H1 (cell line): ENCODE results near the gene OR10H5. TPM values are rescaled to one million over a fixed set of nuclear protein-coding genes. Genes with fewer than 3 reads are reported as not detected.

Experiments
- CTCF ChIA-PET: fragments of 300-600 bp; sonication (Branson Sonifier 250); formaldehyde crosslinking; loops from one replicate; lab custom pipeline; 2021; ENCODE audit not compliant: partially characterized antibody; lab: Charles Lee
- POLR2A ChIA-PET: fragments of 300-600 bp; sonication (Branson Sonifier 250); formaldehyde crosslinking; loops from one replicate; lab custom pipeline; 2021; ENCODE audit warnings: inconsistent platforms; ENCODE audit not compliant: partially characterized antibody; lab: Charles Lee
- DNase-seq, 2 experiments: peaks; one replicate each; pipeline versions ENCODE4 v3.0.0 to v3.0.0-alpha.2; 2010 to 2022; ENCODE audit warnings: low spot score in 2 of 2, low read depth in 1 of 2, mixed read lengths in 1 of 2
- FAIRE-seq: peaks from 2 replicates; lab custom pipeline; 2011; peaks lifted over from hg19 to GRCh38; lab: Jason Lieb, UNC
- H2AFZ ChIP-seq: 2 replicates; pipeline ENCODE4 v1.8.1; 2012; ENCODE audit warnings: low read length, inconsistent platforms
- H2AK5ac ChIP-seq: 2 replicates; pipeline ENCODE4 v1.6.1; 2013; ENCODE audit warnings: low read depth, low read length
- H2BK120ac ChIP-seq: replicated peaks from 2 replicates; pipeline ENCODE3; 2013; ENCODE audit warnings: low read depth, low read length, inconsistent platforms
- H2BK12ac ChIP-seq: 2 replicates; pipeline ENCODE4 v1.6.1; 2013; ENCODE audit warnings: low read depth, low read length
- H2BK15ac ChIP-seq: 2 replicates; pipeline ENCODE4 v1.6.1; 2013; ENCODE audit warnings: low read length
- H2BK20ac ChIP-seq: 2 replicates; pipeline ENCODE4 v1.6.1; 2013; ENCODE audit warnings: low read length
- H2BK5ac ChIP-seq: 2 replicates; pipeline ENCODE4 v1.6.1; 2013; ENCODE audit warnings: low read depth, low read length
- H3K14ac ChIP-seq: 2 replicates; pipeline ENCODE4 v1.6.1; 2013; ENCODE audit warnings: inconsistent platforms; ENCODE audit not compliant: insufficient read length
- H3K18ac ChIP-seq: 2 replicates; pipeline ENCODE4 v1.6.1; 2013; ENCODE audit warnings: low read length; ENCODE audit errors: extremely low read depth
- H3K23ac ChIP-seq: 2 replicates; pipeline ENCODE4 v1.6.1; 2013; ENCODE audit warnings: inconsistent platforms; ENCODE audit not compliant: insufficient read length
- H3K23me2 ChIP-seq: 2 replicates; pipeline ENCODE4 v1.6.1; 2013; ENCODE audit warnings: low read depth, low read length
- H3K27ac ChIP-seq: 2 replicates; pipeline ENCODE4 v1.6.1; 2011; ENCODE audit warnings: low read depth, low read length, inconsistent platforms
- H3K27me3 ChIP-seq, 4 experiments: replicated peaks in 1 of 4; 1 replicate in 1 of 4; 2 replicates in 3 of 4; pipeline versions ENCODE4 v1.6.1 to v1.8.1; 2011 to 2013; ENCODE audit warnings: low read length in 3 of 4, mild to moderate bottlenecking in 3 of 4, inconsistent platforms in 2 of 4, mixed read lengths in 2 of 4, moderate library complexity in 1 of 4; ENCODE audit not compliant: control insufficient read depth in 3 of 4, insufficient read depth in 3 of 4; ENCODE audit errors: extremely low read depth in 1 of 4
- H3K36me3 ChIP-seq, 4 experiments: 2 replicates each; pipeline versions ENCODE4 v1.6.1 to v1.8.1; 2011 to 2013; ENCODE audit warnings: mild to moderate bottlenecking in 4 of 4, low read length in 3 of 4, moderate library complexity in 2 of 4, control low read depth in 1 of 4, inconsistent platforms in 1 of 4; ENCODE audit not compliant: insufficient read depth in 4 of 4, control insufficient read depth in 2 of 4
- H3K4ac ChIP-seq: replicated peaks from 2 replicates; pipeline ENCODE3; 2013; ENCODE audit warnings: low read length, low read depth, mixed read lengths, inconsistent platforms; ENCODE audit not compliant: insufficient read length
- H3K4me1 ChIP-seq, 4 experiments: replicated peaks in 1 of 4; 1 replicate in 1 of 4; 2 replicates in 3 of 4; pipeline versions ENCODE4 v1.6.1 to v1.8.1; 2011 to 2013; ENCODE audit warnings: low read length in 3 of 4, inconsistent platforms in 2 of 4, mixed read lengths in 1 of 4; ENCODE audit not compliant: insufficient read depth in 4 of 4, control insufficient read depth in 3 of 4
- H3K4me2 ChIP-seq, 2 experiments: 2 replicates each; pipeline versions ENCODE4 v1.6.1 to v1.8.1; 2011 to 2013; ENCODE audit warnings: low read depth in 2 of 2, low read length in 2 of 2, control low read depth in 1 of 2, inconsistent platforms in 1 of 2, mild to moderate bottlenecking in 1 of 2; ENCODE audit not compliant: insufficient read depth in 1 of 2
- H3K4me3 ChIP-seq, 4 experiments: fragments of 200-600, 300-600 bp in 1 of 4; sonication (generic), shearing (Covaris generic), sonication (Bioruptor Twin) in 1 of 4; 2 replicates each; pipeline versions ENCODE4 v1.5.1 to v1.8.1; 2011 to 2016; ENCODE audit warnings: low read length in 4 of 4, low read depth in 3 of 4, control low read depth in 2 of 4, inconsistent platforms in 2 of 4, mild to moderate bottlenecking in 2 of 4, mixed read lengths in 1 of 4, moderate library complexity in 1 of 4; ENCODE audit not compliant: insufficient read depth in 2 of 4; ENCODE audit errors: extremely low read depth in 1 of 4
- H3K56ac ChIP-seq: replicated peaks from 2 replicates; pipeline ENCODE3; 2013; ENCODE audit warnings: low read depth, mild to moderate bottlenecking, mixed read lengths, low read length, inconsistent platforms; ENCODE audit not compliant: insufficient read length
- H3K79me1 ChIP-seq: 2 replicates; pipeline ENCODE4 v1.6.1; 2013; ENCODE audit warnings: low read depth, low read length, control low read depth
- H3K79me2 ChIP-seq, 2 experiments: 2 replicates each; pipeline versions ENCODE4 v1.6.1 to v1.8.1; 2012 to 2013; ENCODE audit warnings: low read length in 2 of 2, mild to moderate bottlenecking in 2 of 2, inconsistent platforms in 1 of 2; ENCODE audit not compliant: insufficient read depth in 2 of 2, control insufficient read depth in 1 of 2
- H3K9ac ChIP-seq, 4 experiments: replicated peaks in 1 of 4; 1 replicate in 1 of 4; 2 replicates in 3 of 4; pipeline versions ENCODE4 v1.6.1 to v1.8.1; 2011 to 2013; ENCODE audit warnings: low read depth in 3 of 4, low read length in 3 of 4, control low read depth in 2 of 4, mild to moderate bottlenecking in 2 of 4, moderate library complexity in 2 of 4, inconsistent platforms in 1 of 4; ENCODE audit errors: extremely low read depth in 1 of 4
- H3K9me3 ChIP-seq, 2 experiments: 2 replicates each; pipeline versions ENCODE4 v1.6.1 to v1.8.1; 2012 to 2013; ENCODE audit warnings: mild to moderate bottlenecking in 2 of 2, moderate library complexity in 2 of 2, control low read depth in 1 of 2, inconsistent platforms in 1 of 2, low read depth in 1 of 2, low read length in 1 of 2, mixed read lengths in 1 of 2; ENCODE audit not compliant: insufficient read depth in 2 of 2
- H4K20me1 ChIP-seq, 2 experiments: replicated peaks in 1 of 2; 2 replicates each; pipeline versions ENCODE3 to v1.8.1; 2011 to 2013; ENCODE audit warnings: inconsistent platforms in 2 of 2, low read length in 2 of 2, mild to moderate bottlenecking in 1 of 2; ENCODE audit not compliant: insufficient read depth in 2 of 2, control insufficient read depth in 1 of 2
- H4K5ac ChIP-seq: 2 replicates; pipeline ENCODE4 v1.6.1; 2013; ENCODE audit warnings: low read length, low read depth, mixed read lengths, inconsistent platforms; ENCODE audit not compliant: insufficient read length
- H4K8ac ChIP-seq: 2 replicates; pipeline ENCODE4 v1.8.0; 2013; ENCODE audit warnings: mild to moderate bottlenecking, moderate library complexity, low read length, inconsistent platforms; ENCODE audit not compliant: insufficient read depth; ENCODE audit errors: extremely low read depth
- H4K91ac ChIP-seq: replicated peaks from 2 replicates; pipeline ENCODE3; 2013; ENCODE audit warnings: low read length, mixed read lengths, inconsistent platforms; ENCODE audit not compliant: insufficient read length
- ATF3 ChIP-seq: IDR thresholded peaks from 2 replicates; pipeline ENCODE4 v1.6.1; 2011; ENCODE audit warnings: low read depth, mild to moderate bottlenecking, low read length; ENCODE audit not compliant: insufficient read depth
- BACH1 ChIP-seq: IDR thresholded peaks from 2 replicates; pipeline ENCODE4 v1.6.1; 2012; ENCODE audit warnings: low read length, improper control_type of control experiment
- BCL11A ChIP-seq, 2 experiments: IDR thresholded peaks; one replicate each; pipeline ENCODE4 v1.6.1; 2011; ENCODE audit warnings: low read depth in 2 of 2, low read length in 2 of 2, mild to moderate bottlenecking in 2 of 2
- CBX5 ChIP-seq: fragments of 300-800, 300-1000 bp; sonication (generic); IDR thresholded peaks from 2 replicates; pipeline ENCODE4 v1.7.1; 2016; ENCODE audit warnings: antibody characterized with exemption, low read length, low read depth
- CBX8 ChIP-seq: fragments of 300-800, 300-1000 bp; sonication (generic); IDR thresholded peaks from 2 replicates; pipeline ENCODE4 v1.7.1; 2016; ENCODE audit warnings: low read depth, low read length, borderline replicate concordance
- CHD2 ChIP-seq: IDR thresholded peaks from 2 replicates; pipeline ENCODE4 v1.6.1; 2012; ENCODE audit warnings: low read length, improper control_type of control experiment
- CREB1 ChIP-seq: IDR thresholded peaks from 2 replicates; pipeline ENCODE4 v1.6.1; 2012; ENCODE audit warnings: inconsistent platforms
- MAX ChIP-seq: IDR thresholded peaks from 2 replicates; pipeline ENCODE4 v1.6.1; 2012; ENCODE audit warnings: inconsistent platforms
- PHF8 ChIP-seq: fragments of 200-600 bp; sonication (generic); conservative IDR thresholded peaks from 2 replicates; pipeline ENCODE4 v1.7.1; 2012; ENCODE audit warnings: low read depth, mild to moderate bottlenecking, inconsistent platforms, low read length, moderate library complexity
- POU5F1 ChIP-seq: IDR thresholded peaks from 2 replicates; pipeline ENCODE4 v1.6.1; 2011; ENCODE audit warnings: low read depth, mild to moderate bottlenecking, low read length, moderate library complexity
- RBBP5 ChIP-seq: IDR thresholded peaks from 2 replicates; pipeline ENCODE4 v1.7.1; 2012; ENCODE audit warnings: low read depth, mild to moderate bottlenecking, inconsistent platforms, low read length, moderate library complexity, borderline replicate concordance
- SP4 ChIP-seq: IDR thresholded peaks from 2 replicates; pipeline ENCODE4 v1.6.1; 2012; ENCODE audit warnings: low read length, inconsistent platforms
- SRF ChIP-seq: IDR thresholded peaks from 2 replicates; pipeline ENCODE4 v1.6.1; 2011; ENCODE audit warnings: mild to moderate bottlenecking, low read depth, low read length, moderate library complexity
- TAF1 ChIP-seq: IDR thresholded peaks from 2 replicates; pipeline ENCODE4 v1.6.1; 2011; ENCODE audit warnings: mild to moderate bottlenecking, low read depth, low read length
- TBP ChIP-seq: IDR thresholded peaks from 2 replicates; pipeline ENCODE4 v1.6.1; 2011; ENCODE audit warnings: low read depth, low read length, improper control_type of control experiment
- ZNF274 ChIP-seq: IDR thresholded peaks from 2 replicates; pipeline ENCODE4 v1.7.0; 2012; ENCODE audit warnings: low read length, borderline replicate concordance; ENCODE audit errors: extremely low read depth
- WGBS, 2 experiments: shearing (Covaris generic) in 1 of 2; methylation state at CpG; one replicate each; pipeline versions ENCODE4 v1.1.6 to v1.1.7; 2013 to 2015; ENCODE audit warnings: low lambda C conversion rate in 2 of 2, mixed read lengths in 2 of 2, inconsistent platforms in 1 of 2, low coverage in 1 of 2, missing lambda C conversion rate in 1 of 2; ENCODE audit not compliant: insufficient replicate concordance in 2 of 2, insufficient coverage in 1 of 2, insufficient read length in 1 of 2; ENCODE audit errors: extremely low coverage in 1 of 2, missing lambda C conversion rate in 1 of 2; 5-methylcytosine and 5-hydroxymethylcytosine counted together
- polyA plus RNA-seq, 7 experiments: library from polyadenylated mRNA; depleted of rRNA in 3 of 7; stranded (reverse) in 5 of 7; unstranded in 2 of 7; fragments of >200 nt in 5 of 7; fragments of 200-250 nt in 2 of 7; gene quantifications; 1 replicate in 5 of 7; 2 replicates in 1 of 7; 4 replicates in 1 of 7; pipeline versions ENCODE4 v1.2.1 to v1.2.3, GENCODE V29; 2011 to 2013; ENCODE audit warnings: missing spikeins in 2 of 7, mixed read lengths in 2 of 7
- total RNA-seq: library from RNA; stranded (reverse); fragmentation: NEBNext Ultra II Directional; extraction: Animal tissue kit (Norgen Biotek cat#: 25700); gene quantifications from 2 replicates; pipeline ENCODE4 v1.2.1, GENCODE V29; 2021

OR10H5 gene
- total and polyA plus RNA-seq, 2 of the 8 experiments (the other 6 are each of a cell fraction or from before 2014, with no cell fraction given) = not detected

- H4K91ac ChIP-seq = no peak overlapping the region
- no peaks in the 10 kb centered on the region for H3K79me2 ChIP-seq
- no peak overlapping the region for H2BK15ac ChIP-seq
- H3K56ac ChIP-seq = no peak overlapping the region
- no peak overlapping the region for H2AFZ ChIP-seq
- no peak overlapping the region for H4K5ac ChIP-seq
- ChIA-PET CTCF (no interaction called here), POLR2A (no interaction called here)
- no peak overlapping the region for H2BK120ac ChIP-seq
- H3K4me3 ChIP-seq = no peak overlapping the region
- no peak overlapping the region for H3K18ac ChIP-seq
- H3K9me3 ChIP-seq = peaks cover 56 to 87% of the 10 kb centered on the region in 2 experiments
- H3K4me1 ChIP-seq = no peaks in the 10 kb centered on the region
- no peak overlapping the region for H3K4ac ChIP-seq
- H3K9ac ChIP-seq = no peak overlapping the region
- H2BK5ac ChIP-seq = no peak overlapping the region
- H3K4me2 ChIP-seq = no peak overlapping the region
- H3K27me3 ChIP-seq = no peaks in the 10 kb centered on the region
- no peak overlapping the region for H3K27ac ChIP-seq
- H3K23me2 ChIP-seq = no peaks in the 10 kb centered on the region
- H2BK12ac ChIP-seq = no peak overlapping the region
- no peak overlapping the region for H2BK20ac ChIP-seq
- H2AK5ac ChIP-seq = no peak overlapping the region
- no peak overlapping the region for H3K23ac ChIP-seq
- H3K79me1 ChIP-seq = no peaks in the 10 kb centered on the region
- FAIRE-seq = no peak
- H3K14ac ChIP-seq = no peak overlapping the region
- H4K8ac ChIP-seq = no peak overlapping the region
- 87% methylated on average over 1 of the region's 1 CpG; no CpG with 5 or more reads in 1 of the 2 experiments for WGBS, 2 experiments
- no peaks in the 10 kb centered on the region for H4K20me1 ChIP-seq
- H3K36me3 ChIP-seq = no peaks in the 10 kb centered on the region
- DNase-seq = no peak
- TF ChIP-seq POU5F1 (no peak), BACH1 (no peak), SRF (no peak), PHF8 (no peak), RBBP5 (no peak), ZNF274 (no peak), CREB1 (no peak), BCL11A (IDR thresholded peaks at IDR 0.05; ENCODE audit: low read depth in 2 of 2, low read length in 2 of 2) (no peak), ATF3 (no peak), SP4 (no peak), CBX8 (no peak), MAX (no peak), TAF1 (no peak), TBP (no peak), CBX5 (no peak), CHD2 (no peak)
Observed at GRCh38 chr19:15825753-15826152, 38.3 kb downstream of the OR10H5 start.
